ENCODE measurements around the gene ITGAL. TPM values are rescaled to one million over a fixed set of nuclear protein-coding genes. Genes with fewer than 3 reads are reported as not detected.

Gene ITGAL
- total and polyA plus RNA-seq, 2 of the 13 experiments (the other 11 are each of a cell fraction or from before 2014, with no cell fraction given): 0.86 to 1.2 TPM

- TF ChIP-seq ATF3 (CRISPR knock-in tag; IDR thresholded peaks at IDR 0.05): no peak; the same call in 1 of the 2 replicates
- no peak for TF ChIP-seq ZNF142 (CRISPR knock-in tag; IDR thresholded peaks at IDR 0.05)
- no peak; the same call in none of the 2 replicates for TF ChIP-seq CREB1 (IDR thresholded peaks at IDR 0.05)
- no peak for TF ChIP-seq CREB1 (CRISPR knock-in tag; IDR thresholded peaks at IDR 0.05)
- no peak for TF ChIP-seq CHD4 (IDR thresholded peaks at IDR 0.05; ENCODE audit: borderline replicate concordance, low read length)
- TF ChIP-seq NPAS2 (CRISPR knock-in tag; IDR thresholded peaks at IDR 0.05; ENCODE audit: borderline replicate concordance): no peak
- peak; percentile 73; the same call in 1 of the 2 replicates for TF ChIP-seq ZNF766 (CRISPR knock-in tag; IDR thresholded peaks at IDR 0.05; ENCODE audit: borderline replicate concordance)
- no peak for TF ChIP-seq SOX6 (IDR thresholded peaks at IDR 0.05)
- TF ChIP-seq SOX6 (CRISPR knock-in tag; IDR thresholded peaks at IDR 0.05): peak; percentile 65
- no peak for TF ChIP-seq ZNF460 (CRISPR knock-in tag; IDR thresholded peaks at IDR 0.05; ENCODE audit: borderline replicate concordance)
- no peak for TF ChIP-seq ZNF10 (CRISPR knock-in tag; IDR thresholded peaks at IDR 0.05; ENCODE audit: borderline replicate concordance, low read depth)
- TF ChIP-seq CERS6 (CRISPR knock-in tag; IDR thresholded peaks at IDR 0.05): no peak
- TF ChIP-seq TEF (CRISPR knock-in tag; IDR thresholded peaks at IDR 0.05): no peak
- peak; percentile 69; the same call in 1 of the 2 replicates for TF ChIP-seq ZNF563 (CRISPR knock-in tag; IDR thresholded peaks at IDR 0.05)
- peak; percentile 44; the same call in 1 of the 2 replicates for TF ChIP-seq ISL2 (CRISPR knock-in tag; IDR thresholded peaks at IDR 0.05)
- peak; percentile 7; the same call in 1 of the 2 replicates for TF ChIP-seq ZNF230 (CRISPR knock-in tag; IDR thresholded peaks at IDR 0.05)
- TF ChIP-seq ZNF724P (CRISPR knock-in tag; IDR thresholded peaks at IDR 0.05; ENCODE audit: borderline replicate concordance): no peak; the same call in 1 of the 2 replicates
- TF ChIP-seq AGO1 (IDR thresholded peaks at IDR 0.05; ENCODE audit: low read depth, low read length, poor library complexity, severe bottlenecking): peak; percentile 94
- TF ChIP-seq ZNF431 (CRISPR knock-in tag; IDR thresholded peaks at IDR 0.05; ENCODE audit: borderline replicate concordance, low read depth): peak; percentile 52
- no peak for TF ChIP-seq FIP1L1 (IDR thresholded peaks at IDR 0.05; ENCODE audit: borderline replicate concordance, insufficient read depth, low read depth, low read length)
- TF ChIP-seq SMAD9 (CRISPR knock-in tag; IDR thresholded peaks at IDR 0.05): no peak
Observed at GRCh38 chr16:30526823-30527634, 54.5 kb downstream of the ITGAL start (continued).
